ENCODE data around the gene SYMPK.
"Not testable (repeated sequence)": the region's sequence is repeated elsewhere in the genome, so short reads cannot be mapped to it uniquely, and the experiment has no call there.

The SYMPK gene

GRCh38 chr19:45800070-45800553 lies 62.8 kb downstream of the SYMPK start:
- no peak for DNase-seq

- not testable (repeated sequence) for DNase-seq
These were observed 63.4 kb downstream of the SYMPK start for GRCh38 chr19:45799541-45799940.

GRCh38 chr19:45798995-45799517 lies 63.9 kb downstream of the SYMPK start:
- peak; percentile 60 for DNase-seq

- DNase-seq: no peak
These were observed 68.3 kb downstream of the SYMPK start for GRCh38 chr19:45794627-45795026.

GRCh38 chr19:45793876-45794275 lies 69.1 kb downstream of the SYMPK start:
- no peak for DNase-seq

- DNase-seq: no peak
These were observed 69.8 kb downstream of the SYMPK start for GRCh38 chr19:45793178-45793564.

- DNase-seq: peak; percentile 97
These were observed 70.3 kb downstream of the SYMPK start, which contains the start of gene DMWD for GRCh38 chr19:45792470-45793177. Gene DMWD (minus strand): TSS chr19:45792845. CDS start chr19:45792756, 89 bp downstream.

GRCh38 chr19:45791744-45792469 lies 71.0 kb downstream of the SYMPK start:
- no peak for DNase-seq

- no peak for DNase-seq
These were observed 72.0 kb downstream of the SYMPK start for GRCh38 chr19:45790942-45791341.

GRCh38 chr19:45789035-45789786 lies 73.7 kb downstream of the SYMPK start:
- no peak for DNase-seq

GRCh38 chr19:45786533-45786894 lies 76.4 kb downstream of the SYMPK start:
- no peak for DNase-seq

- DNase-seq: no peak
These were observed 77.0 kb downstream of the SYMPK start for GRCh38 chr19:45785781-45786532.

- DNase-seq: no peak
These were observed 77.8 kb downstream of the SYMPK start for GRCh38 chr19:45785097-45785496.

- DNase-seq: no peak
These were observed 78.9 kb downstream of the SYMPK start for GRCh38 chr19:45784096-45784495.

GRCh38 chr19:45782820-45783785 lies 79.8 kb downstream of the SYMPK start:
- DNase-seq: no peak

GRCh38 chr19:45782162-45782691 lies 80.7 kb downstream of the SYMPK start, which contains the start of gene DMPK:
Gene DMPK (minus strand): TSS chr19:45782490. CDS start chr19:45782352, 138 bp downstream.
- no peak for DNase-seq

- peak; percentile 73 for DNase-seq
These were observed 81.5 kb downstream of the SYMPK start for GRCh38 chr19:45781214-45782161.

GRCh38 chr19:45780448-45781213 lies 82.3 kb downstream of the SYMPK start:
- no peak for DNase-seq

GRCh38 chr19:45780146-45780447 lies 82.8 kb downstream of the SYMPK start:
- DNase-seq: no peak

Data from NCI-H345 (cell line).